ENCODE results near the gene FAM161B.
A peak's percentile ranks its signal among the peaks of the same experiment; 100 is the strongest.
"Not testable (repeated sequence)": the region's sequence is repeated elsewhere in the genome, so short reads cannot be mapped to it uniquely, and the experiment has no call there.

FAM161B gene

DNA sequence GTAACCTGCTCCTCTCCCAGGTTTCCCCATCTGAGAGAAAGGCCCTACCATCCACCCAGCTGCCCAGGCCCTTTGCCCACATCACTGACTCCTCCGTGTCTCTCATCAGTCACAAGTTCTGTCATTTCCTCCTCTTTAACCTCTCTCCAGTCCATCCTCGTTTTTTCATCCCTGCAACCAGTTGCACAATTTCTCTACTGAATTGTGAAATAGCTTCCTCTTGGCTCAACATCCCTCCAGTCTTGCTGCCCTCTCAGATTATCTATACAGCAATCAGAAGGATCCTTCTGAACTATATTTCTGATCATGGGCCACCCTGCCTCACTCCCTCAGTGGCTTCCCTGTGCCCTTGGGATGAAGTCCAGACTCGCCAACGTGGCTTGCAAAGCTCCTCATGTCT is 6.8 kb downstream of the FAM161B start:
- DNase-seq (ENCODE audit: low read depth in 2 of 2) = no peak

DNA sequence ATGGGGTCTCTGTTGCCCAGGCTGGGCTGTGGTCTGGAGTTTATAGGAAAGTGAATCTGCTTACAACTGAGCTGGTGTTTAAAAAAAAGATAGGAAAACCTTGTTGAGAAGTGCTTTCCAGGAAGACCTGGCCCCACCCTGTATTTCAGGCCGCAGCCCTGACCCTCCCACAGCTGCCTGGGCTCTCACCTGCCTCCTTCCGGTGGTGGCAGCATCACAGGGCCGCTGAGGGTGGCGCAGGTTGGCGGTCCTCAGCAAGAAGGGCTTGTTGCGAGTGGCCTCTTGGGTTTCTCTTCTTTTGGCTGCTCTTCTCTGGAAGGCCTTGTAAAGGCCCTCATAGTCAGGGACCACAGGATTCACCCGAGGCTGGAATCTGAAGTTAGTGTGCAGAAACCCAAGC is 7.7 kb downstream of the FAM161B start:
- no peak for DNase-seq (ENCODE audit: low read depth in 2 of 2)

- DNase-seq (ENCODE audit: low read depth in 2 of 2) = no peak
These were observed 12.9 kb downstream of the FAM161B start for GRCh38 chr14:73937012-73937411.

GRCh38 chr14:73936548-73936947 is 13.3 kb downstream of the FAM161B start:
- no peak for DNase-seq (ENCODE audit: low read depth in 2 of 2)

- no peak for DNase-seq (ENCODE audit: low read depth in 2 of 2)
These were observed 14.2 kb downstream of the FAM161B start for GRCh38 chr14:73935666-73936065.

DNA sequence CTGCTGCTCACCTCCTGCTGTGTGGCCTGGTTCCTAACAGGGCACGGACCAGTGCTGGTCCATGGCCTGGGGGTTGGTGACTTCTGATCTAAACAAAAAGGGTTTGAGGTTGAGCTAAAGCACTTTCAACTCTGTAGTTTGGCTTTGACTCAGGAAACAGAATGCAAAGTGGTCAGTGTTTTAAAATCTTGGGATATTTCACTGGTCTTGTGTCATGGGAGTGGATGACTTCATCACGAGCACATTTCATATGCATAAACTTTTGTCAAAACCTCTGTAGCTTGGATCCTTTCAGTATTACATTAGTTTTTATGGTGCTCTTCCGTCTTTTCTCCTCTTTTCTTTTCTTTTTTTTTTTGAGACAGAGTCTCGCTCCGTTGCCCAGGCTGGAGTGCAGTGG is 25.6 kb downstream of the FAM161B start:
- DNase-seq (ENCODE audit: low read depth in 2 of 2) = no peak

DNA sequence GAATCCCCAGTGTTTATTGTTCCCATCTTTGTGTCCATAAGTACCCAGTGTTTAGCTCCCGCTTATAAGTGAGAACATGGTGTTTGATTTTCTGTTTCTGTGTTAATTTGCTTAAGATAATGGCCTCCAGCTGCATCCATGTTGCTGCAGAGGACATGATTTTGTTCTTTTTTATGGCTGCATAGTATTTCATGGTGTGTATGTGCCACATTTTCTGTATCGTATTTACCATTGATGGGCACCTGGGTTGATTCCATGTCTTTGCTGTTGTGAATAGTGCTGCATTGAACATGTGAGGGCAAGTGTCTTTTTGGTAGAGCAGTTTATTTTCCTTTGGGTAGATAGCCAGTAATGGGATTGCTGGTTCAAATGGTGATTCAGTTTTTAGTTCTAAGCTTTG is 30.4 kb downstream of the FAM161B start:
- DNase-seq (ENCODE audit: low read depth in 2 of 2) = not testable (repeated sequence)

DNA sequence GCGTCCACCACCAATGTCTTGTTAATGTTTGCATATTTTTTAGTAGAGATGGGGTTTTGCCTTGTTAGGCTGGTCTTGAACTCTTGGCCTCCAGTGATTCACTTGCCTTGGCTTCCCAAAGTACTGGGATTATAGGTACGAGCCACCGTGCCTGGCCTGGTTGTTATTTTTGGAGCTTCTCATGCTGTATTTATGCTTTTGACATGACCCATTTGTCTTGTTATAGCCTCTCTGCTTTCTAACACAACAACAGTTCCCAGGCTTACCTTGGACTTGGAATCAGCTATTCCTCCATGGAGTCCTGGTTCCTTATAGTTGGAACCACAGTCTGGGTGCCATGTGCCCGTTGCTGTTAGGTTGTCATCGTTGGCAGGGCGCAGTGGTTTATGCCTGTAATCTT is 33.6 kb downstream of the FAM161B start:
- no peak for DNase-seq (ENCODE audit: low read depth in 2 of 2)

DNA sequence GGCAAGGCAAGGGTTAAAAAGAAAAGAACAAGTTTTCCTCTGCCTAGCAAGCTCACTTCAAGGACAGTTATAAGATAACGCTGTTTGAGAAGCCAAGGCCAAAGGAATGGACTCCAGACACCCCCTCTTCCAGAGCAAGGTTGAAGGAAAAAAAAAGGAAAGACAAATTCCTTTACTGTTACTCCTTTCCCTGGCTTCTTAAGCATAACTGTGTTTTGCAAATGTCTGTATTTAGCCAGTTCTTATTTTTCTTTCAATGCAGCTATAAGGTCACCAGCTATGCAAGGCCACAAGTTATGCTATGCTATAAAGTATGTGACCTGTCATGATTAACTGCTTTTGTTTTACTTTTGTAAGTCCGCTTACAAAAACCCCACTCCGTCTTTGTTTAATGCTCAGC is 36.6 kb downstream of the FAM161B start:
- no peak for DNase-seq (ENCODE audit: low read depth in 2 of 2)

GRCh38 chr14:73909681-73910080 is 40.2 kb downstream of the FAM161B start:
- no peak for DNase-seq (ENCODE audit: low read depth in 2 of 2)

GRCh38 chr14:73903028-73903427 is 46.9 kb downstream of the FAM161B start:
- no peak for DNase-seq (ENCODE audit: low read depth in 2 of 2)

DNA sequence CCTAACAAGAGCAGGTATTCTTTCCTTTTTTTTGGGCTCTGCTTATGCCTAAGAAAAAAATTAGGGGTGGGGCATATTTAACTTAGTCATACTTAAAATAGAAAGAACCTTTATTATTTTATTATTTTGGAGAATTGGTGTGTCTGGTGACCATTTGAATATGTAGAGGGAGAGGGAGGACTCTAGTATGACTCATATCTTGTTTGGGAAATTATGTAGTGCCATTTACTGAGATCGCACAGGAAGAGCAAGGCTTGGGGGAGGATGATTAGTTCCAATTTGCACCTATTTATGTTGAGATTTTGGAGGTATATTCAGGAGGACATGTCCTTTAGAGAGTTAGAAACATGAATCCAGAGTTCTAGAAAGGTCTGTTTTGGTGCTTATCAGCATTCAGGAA is 53.4 kb downstream of the FAM161B start:
- no peak for DNase-seq (ENCODE audit: low read depth in 2 of 2)

GRCh38 chr14:73895939-73896338 is 54.0 kb downstream of the FAM161B start:
- no peak for DNase-seq (ENCODE audit: low read depth in 2 of 2)

- DNase-seq (ENCODE audit: low read depth in 2 of 2) = not testable (repeated sequence)
These were observed 55.7 kb downstream of the FAM161B start for GRCh38 chr14:73894180-73894687.

- DNase-seq (ENCODE audit: low read depth in 2 of 2) = no peak
These were observed 60.5 kb downstream of the FAM161B start for GRCh38 chr14:73889376-73889775.

GRCh38 chr14:73888971-73889370 is 60.9 kb downstream of the FAM161B start:
- no peak for DNase-seq (ENCODE audit: low read depth in 2 of 2)

- no peak for DNase-seq (ENCODE audit: low read depth in 2 of 2)
These were observed 61.5 kb downstream of the FAM161B start for GRCh38 chr14:73888460-73888725.

GRCh38 chr14:73887694-73888459 is 62.0 kb downstream of the FAM161B start:
- DNase-seq (ENCODE audit: low read depth in 2 of 2) = no peak

DNA sequence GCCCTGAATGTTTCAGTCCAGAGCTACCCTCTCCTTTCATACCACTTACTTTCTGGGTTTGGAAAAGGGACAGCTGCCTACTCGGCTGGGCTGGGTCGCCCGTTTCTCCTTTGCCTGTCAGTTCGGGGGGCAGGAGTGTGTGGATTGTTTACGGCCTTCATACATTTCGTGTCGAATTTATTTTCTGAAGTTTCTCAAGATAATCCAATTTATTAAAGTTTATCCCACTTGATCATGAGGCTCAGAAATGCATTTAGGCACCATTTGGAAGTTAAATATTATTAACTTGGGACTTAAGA is 62.6 kb downstream of the FAM161B start:
- no peak for DNase-seq (ENCODE audit: low read depth in 2 of 2)

DNA sequence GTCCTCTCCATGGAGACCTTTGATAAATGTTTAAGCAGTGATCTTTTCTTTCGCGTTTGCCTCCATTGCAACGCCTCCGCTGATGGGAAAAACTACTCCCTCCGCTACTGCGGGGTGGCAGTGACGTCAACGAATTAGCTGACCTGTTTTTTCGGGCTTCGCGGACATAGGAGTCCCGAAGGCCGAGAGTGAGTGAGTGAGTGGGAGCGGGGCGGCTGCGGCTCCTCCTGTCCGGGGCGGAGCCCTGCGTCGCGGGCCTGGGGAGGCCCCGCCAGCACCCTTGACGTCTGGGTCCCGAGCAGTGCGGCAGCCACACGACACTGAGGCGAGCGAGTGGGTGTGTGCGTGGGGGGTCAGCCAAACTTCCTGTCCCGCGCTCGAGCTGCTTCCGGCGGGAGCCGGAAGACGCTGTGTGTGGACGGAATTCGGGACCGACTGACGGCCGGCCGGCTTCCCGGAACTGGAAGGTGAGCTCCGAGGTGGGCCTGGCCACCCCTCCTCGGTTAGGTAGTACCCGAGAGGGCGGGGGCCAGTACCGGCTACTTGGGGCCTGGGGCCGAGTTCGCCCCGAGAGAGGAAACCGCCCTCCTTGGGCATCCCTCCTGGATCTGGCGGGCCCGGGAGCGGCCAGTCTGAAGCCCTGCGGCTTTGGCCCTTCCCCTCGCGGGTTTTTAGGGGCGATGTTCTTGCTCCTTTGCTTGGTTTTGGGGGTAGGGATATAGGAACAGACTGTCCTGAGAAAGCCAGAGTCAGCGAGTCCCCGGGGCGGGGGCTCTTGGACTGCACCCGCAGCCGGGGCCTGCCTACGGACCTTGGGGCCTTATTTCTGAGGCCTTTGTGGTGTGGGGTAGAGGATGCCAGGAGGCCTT is 63.2 kb downstream of the FAM161B start, which contains the start of gene ZNF410:
Gene ZNF410 (plus strand): TSS at position 411 of the 869 bp plus-strand sequence. CDS start 5,317 bp downstream, outside the sequence.
- DNase-seq (ENCODE audit: low read depth in 2 of 2) = peak; percentile 65 to 80

GRCh38 chr14:73884438-73885190 is 65.3 kb downstream of the FAM161B start:
- no peak for DNase-seq (ENCODE audit: low read depth in 2 of 2)
